ENCODE data around the gene SPATA18.
"Not testable (repeated sequence)": the region's sequence is repeated elsewhere in the genome, so short reads cannot be mapped to it uniquely, and the experiment has no call there.

SPATA18 gene

DNA sequence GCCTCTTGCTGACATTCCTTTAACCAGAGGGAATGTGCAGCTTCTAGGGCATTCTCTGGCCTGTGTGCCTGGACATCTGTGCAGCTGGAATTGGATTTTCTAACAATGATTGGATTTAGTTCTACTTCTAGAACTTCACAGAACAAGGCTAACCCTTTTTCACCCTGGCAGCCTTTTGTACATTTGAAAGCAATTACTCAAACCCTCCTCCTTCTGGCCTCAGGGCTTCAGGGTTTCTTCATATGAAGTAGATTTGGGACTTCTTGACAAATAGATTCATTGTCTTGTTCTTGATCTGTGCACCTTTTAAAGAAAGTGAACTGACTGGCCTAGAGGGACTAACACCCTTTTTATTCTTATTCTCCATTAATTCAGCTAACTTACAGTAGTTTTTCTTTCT is 30.1 kb downstream of the SPATA18 start:
- H3K4me3 ChIP-seq (ENCODE audit: control insufficient read depth, low read depth, low read length): no peak overlapping the region
- DNase-seq (ENCODE audit: low read depth): no peak

DNA sequence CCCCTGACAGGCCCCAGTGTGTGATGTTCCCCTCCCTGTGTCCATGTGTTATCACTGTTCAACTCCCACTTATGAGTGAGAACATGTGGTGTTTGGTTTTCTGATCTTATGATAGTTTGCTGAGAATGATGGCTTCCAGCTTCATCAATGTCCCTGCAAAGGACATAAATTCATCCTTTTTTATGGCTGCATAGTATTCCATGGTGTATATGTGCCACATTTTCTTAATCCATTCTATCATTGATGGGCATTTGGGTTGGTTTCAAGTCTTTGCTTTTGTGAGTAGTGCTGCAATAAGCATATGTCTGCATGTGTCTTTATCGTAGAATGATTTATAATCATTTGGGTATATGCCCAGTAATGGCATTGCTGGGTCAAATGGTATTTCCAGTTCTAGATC is 35.3 kb downstream of the SPATA18 start:
- not testable (repeated sequence) for H3K4me3 ChIP-seq (ENCODE audit: control insufficient read depth, low read depth, low read length); DNase-seq (ENCODE audit: low read depth)

More for the DNA sequence above, 30.1 kb downstream of the SPATA18 start:
- TF ChIP-seq, protein P1, sequence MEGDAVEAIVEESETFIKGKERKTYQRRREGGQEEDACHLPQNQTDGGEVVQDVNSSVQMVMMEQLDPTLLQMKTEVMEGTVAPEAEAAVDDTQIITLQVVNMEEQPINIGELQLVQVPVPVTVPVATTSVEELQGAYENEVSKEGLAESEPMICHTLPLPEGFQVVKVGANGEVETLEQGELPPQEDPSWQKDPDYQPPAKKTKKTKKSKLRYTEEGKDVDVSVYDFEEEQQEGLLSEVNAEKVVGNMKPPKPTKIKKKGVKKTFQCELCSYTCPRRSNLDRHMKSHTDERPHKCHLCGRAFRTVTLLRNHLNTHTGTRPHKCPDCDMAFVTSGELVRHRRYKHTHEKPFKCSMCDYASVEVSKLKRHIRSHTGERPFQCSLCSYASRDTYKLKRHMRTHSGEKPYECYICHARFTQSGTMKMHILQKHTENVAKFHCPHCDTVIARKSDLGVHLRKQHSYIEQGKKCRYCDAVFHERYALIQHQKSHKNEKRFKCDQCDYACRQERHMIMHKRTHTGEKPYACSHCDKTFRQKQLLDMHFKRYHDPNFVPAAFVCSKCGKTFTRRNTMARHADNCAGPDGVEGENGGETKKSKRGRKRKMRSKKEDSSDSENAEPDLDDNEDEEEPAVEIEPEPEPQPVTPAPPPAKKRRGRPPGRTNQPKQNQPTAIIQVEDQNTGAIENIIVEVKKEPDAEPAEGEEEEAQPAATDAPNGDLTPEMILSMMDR (IDR thresholded peaks at IDR 0.05; ENCODE audit: control insufficient read depth, insufficient read depth, low read depth, low read length, missing control alignments): no peak

DNA sequence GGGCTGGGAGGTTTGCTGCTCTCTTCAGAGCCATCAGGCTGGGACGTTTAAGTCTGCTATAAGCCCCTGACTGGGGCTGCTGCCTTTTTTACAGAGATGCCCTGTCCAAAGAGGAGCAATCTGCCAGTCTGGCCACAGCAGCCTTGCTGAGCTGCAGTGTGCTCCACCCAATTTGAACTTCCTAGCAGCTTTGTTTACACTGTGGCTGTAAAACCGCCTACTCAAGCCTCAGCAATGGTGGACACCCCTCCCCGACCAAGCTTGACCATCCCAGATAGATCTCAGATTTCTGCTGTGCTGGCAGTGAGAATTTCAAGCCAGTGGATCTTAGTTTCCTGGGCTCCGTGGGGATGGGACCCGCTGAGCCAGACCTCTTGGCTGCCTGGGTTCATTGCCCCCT is 40.7 kb downstream of the SPATA18 start:
- no peak for DNase-seq (ENCODE audit: low read depth)
- TF ChIP-seq, protein P1 (IDR thresholded peaks at IDR 0.05; ENCODE audit: control insufficient read depth, insufficient read depth, low read depth, low read length, missing control alignments): no peak
- no peak overlapping the region for H3K4me3 ChIP-seq (ENCODE audit: control insufficient read depth, low read depth, low read length)

DNA sequence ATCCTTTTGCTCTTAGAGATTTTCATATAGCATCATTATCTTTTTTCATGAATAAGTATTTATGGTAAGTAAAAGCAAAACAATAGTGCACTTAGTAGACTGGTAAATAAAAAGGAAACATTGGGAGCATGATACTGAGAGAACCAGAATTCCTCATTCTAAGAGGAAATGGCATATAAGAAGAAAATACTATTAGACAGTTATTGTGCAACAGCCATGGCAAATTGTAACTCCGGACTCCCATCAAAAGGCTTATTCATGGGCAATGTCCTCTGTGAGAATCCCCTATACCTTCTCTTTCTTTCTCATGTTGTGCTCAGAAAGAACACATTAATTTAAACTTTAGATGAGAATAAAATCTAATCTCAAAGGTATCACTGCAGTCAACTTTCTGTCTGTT is 42.4 kb downstream of the SPATA18 start:
- no peak for DNase-seq (ENCODE audit: low read depth)
- H3K4me3 ChIP-seq (ENCODE audit: control insufficient read depth, low read depth, low read length): no peak overlapping the region
- TF ChIP-seq, protein P1 (IDR thresholded peaks at IDR 0.05; ENCODE audit: control insufficient read depth, insufficient read depth, low read depth, low read length, missing control alignments): no peak

DNA sequence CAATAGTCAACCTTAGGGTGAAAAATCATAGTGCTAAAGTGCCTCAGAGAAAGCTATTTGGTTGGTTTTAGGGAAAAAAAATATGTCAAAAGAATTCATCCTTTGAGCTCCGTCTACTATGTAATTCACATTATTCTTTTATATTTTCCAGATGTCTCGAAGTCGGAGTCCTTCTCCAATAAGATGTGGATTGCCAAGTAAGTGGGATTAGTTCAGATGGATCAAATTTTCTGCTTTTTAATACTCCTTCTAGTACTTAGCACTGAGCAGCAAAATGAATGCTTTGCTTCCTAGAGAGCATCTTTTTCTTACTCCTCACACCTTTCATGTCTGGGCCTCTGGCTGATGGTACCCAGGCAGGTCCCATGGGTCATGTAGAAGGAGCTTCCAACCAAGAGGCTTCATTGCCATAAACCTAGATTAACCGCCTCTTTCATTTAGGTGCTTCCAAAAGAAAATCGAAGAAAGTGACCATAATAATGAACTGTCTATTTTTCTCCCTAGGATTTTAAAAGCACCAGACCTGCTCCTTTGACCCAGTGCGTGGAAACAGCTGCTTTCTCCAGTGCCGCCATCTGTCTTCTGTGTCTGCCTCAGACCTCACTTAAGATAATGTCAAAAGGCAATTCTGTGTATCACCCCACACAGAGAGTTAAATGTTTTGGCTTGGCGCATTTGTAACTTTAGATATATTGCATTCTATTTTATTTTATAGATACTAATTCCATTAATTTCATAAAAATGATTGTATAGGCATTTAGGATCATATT is 43.5 kb downstream of the SPATA18 start:
- no peak for DNase-seq (ENCODE audit: low read depth)
- TF ChIP-seq, protein P1 (IDR thresholded peaks at IDR 0.05; ENCODE audit: control insufficient read depth, insufficient read depth, low read depth, low read length, missing control alignments): no peak
- no peak overlapping the region for H3K4me3 ChIP-seq (ENCODE audit: control insufficient read depth, low read depth, low read length)

DNA sequence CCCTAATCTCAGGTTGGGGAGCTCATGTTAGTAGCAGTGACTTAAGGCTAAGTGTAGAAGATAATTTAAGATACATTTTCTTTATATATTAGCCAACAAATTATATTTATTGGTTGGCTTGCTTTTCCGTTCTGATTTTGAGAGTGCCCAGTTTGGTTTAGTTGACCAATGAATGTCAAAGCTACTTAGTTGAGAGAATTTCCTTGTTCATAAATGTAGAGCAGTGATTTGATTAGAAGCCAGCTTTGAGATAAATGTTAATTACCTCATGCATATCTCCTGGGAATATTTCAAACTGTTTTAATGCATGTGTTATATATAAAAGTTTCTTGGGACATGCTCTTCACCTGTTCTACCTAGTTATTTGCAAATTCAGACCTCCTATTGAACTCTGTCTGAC is 44.3 kb downstream of the SPATA18 start:
- TF ChIP-seq, protein P1 (IDR thresholded peaks at IDR 0.05; ENCODE audit: control insufficient read depth, insufficient read depth, low read depth, low read length, missing control alignments): no peak
- DNase-seq (ENCODE audit: low read depth): no peak
- H3K4me3 ChIP-seq (ENCODE audit: control insufficient read depth, low read depth, low read length): no peak overlapping the region

DNA sequence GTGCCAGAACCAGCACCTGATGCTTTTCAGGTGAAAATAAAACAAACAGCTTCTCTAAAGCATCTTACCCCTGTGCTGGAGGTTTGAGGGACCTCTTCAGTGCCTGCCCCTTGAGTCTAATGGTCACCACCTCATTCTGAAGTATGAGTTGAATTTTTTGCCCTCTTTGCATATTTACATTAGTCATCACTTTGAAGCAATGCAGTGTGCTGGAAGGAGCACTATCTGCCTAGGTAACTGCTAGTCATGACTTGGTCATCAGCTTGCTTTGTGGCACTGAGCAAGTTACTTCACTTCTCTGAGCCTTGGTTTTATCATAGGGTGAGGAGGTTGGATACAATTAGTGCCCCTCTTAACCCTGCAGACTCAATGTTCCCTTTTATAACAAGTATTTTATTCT is 44.9 kb downstream of the SPATA18 start:
- TF ChIP-seq, protein P1 (IDR thresholded peaks at IDR 0.05; ENCODE audit: control insufficient read depth, insufficient read depth, low read depth, low read length, missing control alignments): no peak
- H3K4me3 ChIP-seq (ENCODE audit: control insufficient read depth, low read depth, low read length): no peak overlapping the region
- no peak for DNase-seq (ENCODE audit: low read depth)

Data from AG09309 (cell line).